Neural cell (in vitro differentiated cells): ENCODE data around the gene TENM3. TPM values are rescaled to one million over a fixed set of nuclear protein-coding genes. Genes with fewer than 3 reads are reported as not detected.

Experiments
- H2AFZ ChIP-seq: fragments of 200-600, 300-800 bp; sonication (generic), shearing (Covaris generic); 2 replicates; pipeline ENCODE4 v1.6.0; 2014; ENCODE audit warnings: low read depth, mild to moderate bottlenecking, antibody characterized with exemption, low read length, moderate library complexity
- H3F3A ChIP-seq: fragments of 200-600 bp; shearing (Covaris generic); 2 replicates; pipeline ENCODE4 v1.6.1; 2016; ENCODE audit warnings: mild to moderate bottlenecking, moderate library complexity, mixed read lengths, antibody characterized with exemption, low read length; ENCODE audit not compliant: insufficient read depth, poor library complexity, severe bottlenecking
- H3K27ac ChIP-seq: fragments of 200-600, 300-800 bp; sonication (generic), shearing (Covaris generic); 2 replicates; pipeline ENCODE4 v1.5.1; 2014; ENCODE audit warnings: mild to moderate bottlenecking, low read length, moderate library complexity
- H3K27me3 ChIP-seq: fragments of 300-800, 200-600 bp; sonication (generic), shearing (Covaris generic); 2 replicates; pipeline ENCODE4 v1.6.0; 2014; ENCODE audit warnings: mild to moderate bottlenecking, low read depth, low read length, moderate library complexity; ENCODE audit not compliant: insufficient read depth
- H3K36me3 ChIP-seq: fragments of 300-800, 200-600 bp; sonication (generic), shearing (Covaris generic); 2 replicates; pipeline ENCODE4 v1.5.1; 2014; ENCODE audit warnings: mild to moderate bottlenecking, antibody characterized with exemption, low read length, moderate library complexity; ENCODE audit not compliant: insufficient read depth
- H3K4me2 ChIP-seq: fragments of 300-800, 200-600 bp; sonication (generic), shearing (Covaris generic); 2 replicates; pipeline ENCODE4 v1.6.0; 2014; ENCODE audit warnings: mild to moderate bottlenecking, low read length
- H3K4me3 ChIP-seq: fragments of 300-800, 200-600 bp; sonication (generic), shearing (Covaris generic); 2 replicates; pipeline ENCODE4 v1.5.1; 2014; ENCODE audit warnings: mild to moderate bottlenecking, low read length, moderate library complexity
- H3K79me2 ChIP-seq: fragments of 200-600 bp; shearing (Covaris generic); replicated peaks from 2 replicates; pipeline ENCODE4 v1.6.0; 2014; ENCODE audit warnings: mild to moderate bottlenecking, low read length, moderate library complexity; ENCODE audit not compliant: insufficient read depth
- H3K9ac ChIP-seq: fragments of 300-800, 200-600 bp; sonication (generic), shearing (Covaris generic); 2 replicates; pipeline ENCODE4 v1.6.1; 2016; ENCODE audit warnings: mild to moderate bottlenecking, low read length, mixed read lengths
- H3K9me2 ChIP-seq: fragments of 200-600 bp; shearing (Covaris generic); 2 replicates; pipeline ENCODE4 v1.6.1; 2016; ENCODE audit warnings: mild to moderate bottlenecking, low read length, mixed read lengths; ENCODE audit not compliant: insufficient read depth
- H3K9me3 ChIP-seq: fragments of 200-600, 300-800 bp; sonication (generic), shearing (Covaris generic); 2 replicates; pipeline ENCODE4 v1.6.1; 2016; ENCODE audit warnings: mild to moderate bottlenecking, mixed run types, low read length, moderate library complexity, mixed read lengths
- H4K20me1 ChIP-seq: fragments of 200-600 bp; shearing (Covaris generic); 2 replicates; pipeline ENCODE4 v1.6.1; 2016; ENCODE audit warnings: mild to moderate bottlenecking, mixed run types; ENCODE audit not compliant: insufficient read depth
- CTCF ChIP-seq: fragments of 450-650 bp; IDR thresholded peaks from 2 replicates; pipeline ENCODE4 v1.5.1; 2014; ENCODE audit warnings: antibody characterized with exemption, mild to moderate bottlenecking, moderate library complexity; ENCODE audit not compliant: poor library complexity, severe bottlenecking
- EP300 ChIP-seq: fragments of 450-650 bp; conservative IDR thresholded peaks from 2 replicates; pipeline ENCODE4 v1.6.1; 2014; ENCODE audit warnings: antibody characterized with exemption, mild to moderate bottlenecking, moderate library complexity; ENCODE audit not compliant: poor library complexity, severe bottlenecking
- EZH2 ChIP-seq: fragments of 200-600, 300-800 bp; shearing (Covaris generic), sonication (generic); IDR thresholded peaks from 2 replicates; pipeline ENCODE4 v1.6.1; 2014; ENCODE audit warnings: antibody characterized with exemption, low read length, borderline replicate concordance, mild to moderate bottlenecking; ENCODE audit not compliant: insufficient read depth, poor library complexity, severe bottlenecking
- MXI1 ChIP-seq: fragments of 450-650 bp; conservative IDR thresholded peaks from 2 replicates; pipeline ENCODE4 v1.6.1; 2014; ENCODE audit warnings: antibody characterized with exemption, mild to moderate bottlenecking; ENCODE audit not compliant: poor library complexity, severe bottlenecking
- POLR2AphosphoS5 ChIP-seq: IDR thresholded peaks from 2 replicates; pipeline ENCODE4 v1.6.1; 2012
- RAD21 ChIP-seq: fragments of 450-650 bp; conservative IDR thresholded peaks from 2 replicates; pipeline ENCODE4 v1.6.1; 2014; ENCODE audit warnings: antibody characterized with exemption, mild to moderate bottlenecking, moderate library complexity
- SMC3 ChIP-seq: fragments of 450-650 bp; conservative IDR thresholded peaks from 2 replicates; pipeline ENCODE4 v1.6.1; 2014; ENCODE audit warnings: antibody characterized with exemption, mild to moderate bottlenecking, moderate library complexity; ENCODE audit not compliant: poor library complexity
- TAF1 ChIP-seq: IDR thresholded peaks from 2 replicates; pipeline ENCODE4 v1.6.1; 2012; ENCODE audit warnings: low read depth
- polyA plus RNA-seq: library from polyadenylated mRNA; depleted of rRNA; stranded (reverse); fragments of >200 nt; gene quantifications from 2 replicates; pipeline ENCODE4 v1.2.3, GENCODE V29; 2014
- TF ChIP-seq, protein P1 (sequence below): IDR thresholded peaks from 2 replicates; pipeline ENCODE4 v1.6.1; 2012; ENCODE audit warnings: borderline replicate concordance

TENM3 gene
- polyA plus RNA-seq, 1 donor from 2014 or later, result 7.3 TPM

DNA sequence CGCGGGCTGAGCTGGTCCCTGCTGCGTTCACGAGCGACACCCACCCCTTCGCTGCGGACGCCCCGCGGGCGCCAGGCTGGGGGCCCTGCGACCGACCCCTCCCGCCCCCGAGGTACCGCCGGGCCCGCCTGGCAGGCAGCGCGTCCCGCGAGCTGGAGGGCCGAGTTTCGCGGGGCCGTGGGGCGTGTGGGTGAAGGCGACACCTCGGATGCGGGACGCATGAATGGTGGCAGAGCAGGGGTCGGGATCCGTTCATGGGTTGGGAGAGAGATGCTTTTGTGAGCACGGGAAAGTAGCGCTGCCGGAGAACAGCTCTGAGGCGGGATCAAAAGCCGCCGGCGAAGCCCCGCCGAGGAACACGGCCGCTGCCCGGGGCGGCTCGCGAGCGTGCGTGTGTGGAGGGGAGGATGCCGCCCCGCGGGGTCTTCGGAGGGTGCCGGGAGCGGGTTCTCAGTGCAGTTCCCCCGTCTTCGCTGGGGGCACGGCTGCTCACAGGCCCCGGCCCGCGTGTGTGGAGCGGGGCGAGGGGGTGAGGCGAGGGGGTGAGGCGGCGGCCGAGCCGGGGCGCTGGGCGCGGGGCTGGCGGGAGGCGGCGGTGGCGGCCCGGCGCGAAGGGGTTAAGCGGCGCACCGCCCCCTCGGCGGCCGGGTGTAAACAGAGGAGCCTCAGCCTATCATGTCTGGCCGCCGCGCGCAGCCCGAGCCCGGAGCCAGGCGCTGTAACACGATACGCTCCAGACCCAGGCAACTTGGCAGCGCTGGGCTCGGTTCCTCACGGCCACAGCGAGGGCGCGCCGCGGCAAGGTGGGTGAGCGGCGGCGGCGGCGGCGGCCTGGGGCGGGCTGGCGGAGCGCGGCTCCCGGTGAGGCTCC lies 205.3 kb downstream of the TENM3 start:
- H3K27ac ChIP-seq, result peak overlapping the region; percentile 65
- TF ChIP-seq EP300, result peak; percentile 74
- TF ChIP-seq TAF1, result no peak
- peak; percentile 50 for TF ChIP-seq CTCF
- TF ChIP-seq MXI1, result peak; percentile 76
- peak; percentile 63 for TF ChIP-seq RAD21
- TF ChIP-seq, protein P1, sequence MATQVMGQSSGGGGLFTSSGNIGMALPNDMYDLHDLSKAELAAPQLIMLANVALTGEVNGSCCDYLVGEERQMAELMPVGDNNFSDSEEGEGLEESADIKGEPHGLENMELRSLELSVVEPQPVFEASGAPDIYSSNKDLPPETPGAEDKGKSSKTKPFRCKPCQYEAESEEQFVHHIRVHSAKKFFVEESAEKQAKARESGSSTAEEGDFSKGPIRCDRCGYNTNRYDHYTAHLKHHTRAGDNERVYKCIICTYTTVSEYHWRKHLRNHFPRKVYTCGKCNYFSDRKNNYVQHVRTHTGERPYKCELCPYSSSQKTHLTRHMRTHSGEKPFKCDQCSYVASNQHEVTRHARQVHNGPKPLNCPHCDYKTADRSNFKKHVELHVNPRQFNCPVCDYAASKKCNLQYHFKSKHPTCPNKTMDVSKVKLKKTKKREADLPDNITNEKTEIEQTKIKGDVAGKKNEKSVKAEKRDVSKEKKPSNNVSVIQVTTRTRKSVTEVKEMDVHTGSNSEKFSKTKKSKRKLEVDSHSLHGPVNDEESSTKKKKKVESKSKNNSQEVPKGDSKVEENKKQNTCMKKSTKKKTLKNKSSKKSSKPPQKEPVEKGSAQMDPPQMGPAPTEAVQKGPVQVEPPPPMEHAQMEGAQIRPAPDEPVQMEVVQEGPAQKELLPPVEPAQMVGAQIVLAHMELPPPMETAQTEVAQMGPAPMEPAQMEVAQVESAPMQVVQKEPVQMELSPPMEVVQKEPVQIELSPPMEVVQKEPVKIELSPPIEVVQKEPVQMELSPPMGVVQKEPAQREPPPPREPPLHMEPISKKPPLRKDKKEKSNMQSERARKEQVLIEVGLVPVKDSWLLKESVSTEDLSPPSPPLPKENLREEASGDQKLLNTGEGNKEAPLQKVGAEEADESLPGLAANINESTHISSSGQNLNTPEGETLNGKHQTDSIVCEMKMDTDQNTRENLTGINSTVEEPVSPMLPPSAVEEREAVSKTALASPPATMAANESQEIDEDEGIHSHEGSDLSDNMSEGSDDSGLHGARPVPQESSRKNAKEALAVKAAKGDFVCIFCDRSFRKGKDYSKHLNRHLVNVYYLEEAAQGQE, result peak; percentile 32
- peak; percentile 67 for TF ChIP-seq POLR2AphosphoS5
- peak; percentile 71 for TF ChIP-seq SMC3
- no peak for TF ChIP-seq EZH2
- peak overlapping the region; percentile 74 for H3K9ac ChIP-seq

GRCh38 chr4:182449186-182449929 lies 206.2 kb downstream of the TENM3 start:
- Histone ChIP-seq H2AFZ (no peak overlapping the region), H3K4me3 (peak overlapping the region; percentile 72), H3K9ac (peak overlapping the region; percentile 74), H3K36me3 (no peaks in the 10 kb centered on the region), H3F3A (no peaks in the 10 kb centered on the region), H3K9me3 (no peaks in the 10 kb centered on the region), H3K27ac (peak overlapping the region; percentile 63), H3K9me2 (no peaks in the 10 kb centered on the region), H3K4me2 (peak overlapping the region; percentile 83), H3K79me2 (peaks cover 39% of the 10 kb centered on the region), H4K20me1 (no peaks in the 10 kb centered on the region), H3K27me3 (peaks cover 6% of the 10 kb centered on the region)
- TF ChIP-seq, protein P1, result no peak
- no peak for TF ChIP-seq EZH2
- no peak for TF ChIP-seq POLR2AphosphoS5
- no peak for TF ChIP-seq MXI1

More for the DNA sequence above, 205.3 kb downstream of the TENM3 start:
- Histone ChIP-seq H3K27me3 (peaks cover 6% of the 10 kb centered on the region), H3F3A (no peaks in the 10 kb centered on the region), H2AFZ (no peak overlapping the region), H3K4me2 (no peak overlapping the region), H3K36me3 (no peaks in the 10 kb centered on the region), H3K79me2 (peaks cover 31% of the 10 kb centered on the region), H3K9me3 (no peaks in the 10 kb centered on the region), H4K20me1 (no peaks in the 10 kb centered on the region), H3K9me2 (no peaks in the 10 kb centered on the region), H3K4me3 (peak overlapping the region; percentile 72)
